Neural progenitor cell (in vitro differentiated cells): ENCODE results near the gene MFRP. TPM values are rescaled to one million over a fixed set of nuclear protein-coding genes. Genes with fewer than 3 reads are reported as not detected.

Source experiments
- DNase-seq: peaks from one replicate; pipeline ENCODE4 v3.0.0-alpha.2; 2016; ENCODE audit warnings: low spot score
- H2AFZ ChIP-seq: fragments of 200-600 bp; sonication (generic); replicated peaks from 2 replicates; pipeline ENCODE4 v1.6.1; 2016; ENCODE audit warnings: antibody characterized with exemption
- H3F3A ChIP-seq: fragments of 200-600 bp; sonication (generic); 2 replicates; pipeline ENCODE4 v1.6.1; 2016; ENCODE audit warnings: antibody characterized with exemption, low read depth
- H3K27ac ChIP-seq: fragments of 200-600 bp; sonication (generic); 2 replicates; pipeline ENCODE4 v1.5.1; 2016; ENCODE audit warnings: mild to moderate bottlenecking
- H3K27me3 ChIP-seq: fragments of 200-600 bp; sonication (generic); 2 replicates; pipeline ENCODE4 v1.6.1; 2016; ENCODE audit warnings: mild to moderate bottlenecking, moderate library complexity
- H3K36me3 ChIP-seq: fragments of 200-600 bp; sonication (generic); 2 replicates; pipeline ENCODE4 v1.5.1; 2016
- H3K4me1 ChIP-seq: fragments of 200-600 bp; sonication (generic); 2 replicates; pipeline ENCODE4 v1.6.1; 2016; ENCODE audit warnings: mixed run types
- H3K4me2 ChIP-seq: fragments of 200-600 bp; sonication (generic); 2 replicates; pipeline ENCODE4 v1.6.1; 2016
- H3K4me3 ChIP-seq: fragments of 200-600 bp; sonication (generic); 2 replicates; pipeline ENCODE4 v1.5.1; 2016
- H3K79me2 ChIP-seq: fragments of 200-600 bp; sonication (generic); 2 replicates; pipeline ENCODE4 v1.6.1; 2016; ENCODE audit warnings: low read depth
- H3K9ac ChIP-seq: fragments of 200-600 bp; sonication (generic); 2 replicates; pipeline ENCODE4 v1.6.1; 2016
- H3K9me3 ChIP-seq: fragments of 200-600 bp; sonication (generic); 2 replicates; pipeline ENCODE4 v1.5.1; 2016; ENCODE audit warnings: low read depth
- H4K20me1 ChIP-seq: fragments of 200-600 bp; sonication (generic); 2 replicates; pipeline ENCODE4 v1.6.1; 2016; ENCODE audit warnings: low read depth
- H3K27ac Mint-ChIP-seq: 3 replicates; pipeline ENCODE4 v1.8.0; 2021; ENCODE audit warnings: mixed read lengths
- H3K27me3 Mint-ChIP-seq: 2 replicates; pipeline ENCODE4 v1.8.0; 2022; ENCODE audit warnings: low read depth, mild to moderate bottlenecking, inconsistent platforms, moderate library complexity, mixed read lengths; ENCODE audit not compliant: insufficient read depth
- H3K36me3 Mint-ChIP-seq: 3 replicates; pipeline ENCODE4 v1.8.0; 2021; ENCODE audit warnings: mixed read lengths
- H3K4me1 Mint-ChIP-seq: 3 replicates; pipeline ENCODE4 v1.8.0; 2021; ENCODE audit warnings: mixed read lengths
- H3K4me3 Mint-ChIP-seq: 3 replicates; pipeline ENCODE4 v1.8.0; 2021; ENCODE audit warnings: mild to moderate bottlenecking, moderate library complexity, mixed read lengths
- H3K9me3 Mint-ChIP-seq: 3 replicates; pipeline ENCODE4 v1.8.0; 2020; ENCODE audit warnings: mixed read lengths
- CTCF ChIP-seq: fragments of 200-600 bp; sonication (generic); IDR thresholded peaks from 2 replicates; pipeline ENCODE4 v1.5.1; 2017; ENCODE audit warnings: antibody characterized with exemption, mild to moderate bottlenecking
- EZH2 ChIP-seq: fragments of 200-600 bp; sonication (generic); IDR thresholded peaks from 2 replicates; pipeline ENCODE4 v1.6.1; 2017; ENCODE audit warnings: antibody characterized with exemption, mild to moderate bottlenecking, moderate library complexity
- EZH2phosphoT487 ChIP-seq: fragments of 200-600 bp; sonication (generic); IDR thresholded peaks from 2 replicates; pipeline ENCODE4 v1.6.1; 2017; ENCODE audit warnings: antibody characterized with exemption
- total RNA-seq: library from RNA; depleted of rRNA; stranded (reverse); fragments of >200 nt; gene quantifications from 2 replicates; pipeline ENCODE4 v1.2.3, GENCODE V29; 2015; ENCODE audit warnings: low replicate concordance

The MFRP gene
- total RNA-seq, 1 donor from 2014 or later, result not detected

- DNase-seq, result peak; percentile 70
- Histone ChIP-seq H3K79me2 (no peaks in the 10 kb centered on the region), H4K20me1 (peaks cover 6% of the 10 kb centered on the region), H2AFZ (no peak overlapping the region), H3K9me3 (no peaks in the 10 kb centered on the region), H3K27ac (no peak overlapping the region), H3F3A (peaks cover 58% of the 10 kb centered on the region), H3K4me3 (no peak overlapping the region), H3K36me3 (no peaks in the 10 kb centered on the region), H3K27me3 (no peaks in the 10 kb centered on the region), H3K4me1 (peaks cover 71% of the 10 kb centered on the region), H3K4me2 (peak overlapping the region; percentile 64), H3K9ac (no peak overlapping the region)
- Mint-ChIP-seq H3K4me3 (peak overlapping the region; percentile 63), H3K36me3 (no peaks in the 10 kb centered on the region), H3K9me3 (no peaks in the 10 kb centered on the region), H3K27me3 (peaks cover 11% of the 10 kb centered on the region), H3K27ac (peak overlapping the region; percentile 60), H3K4me1 (peaks cover 59% of the 10 kb centered on the region)
- no peak for TF ChIP-seq EZH2
- no peak for TF ChIP-seq CTCF
- no peak for TF ChIP-seq EZH2phosphoT487
Observed at GRCh38 chr11:119376197-119376847, 29.8 kb upstream of the MFRP start.

GRCh38 chr11:119375337-119376196, 29.1 kb upstream of the MFRP start:
- Mint-ChIP-seq H3K36me3 (no peaks in the 10 kb centered on the region), H3K4me3 (no peak overlapping the region), H3K27me3 (peaks cover 10% of the 10 kb centered on the region), H3K27ac (peak overlapping the region; percentile 60), H3K9me3 (no peaks in the 10 kb centered on the region), H3K4me1 (peaks cover 58% of the 10 kb centered on the region)
- Histone ChIP-seq H3K4me1 (peaks cover 72% of the 10 kb centered on the region), H3K27ac (no peak overlapping the region), H3K27me3 (no peaks in the 10 kb centered on the region), H3K36me3 (no peaks in the 10 kb centered on the region), H3K4me2 (peak overlapping the region; percentile 64), H4K20me1 (peaks cover 6% of the 10 kb centered on the region), H3K9ac (no peak overlapping the region), H3F3A (peaks cover 51% of the 10 kb centered on the region), H2AFZ (no peak overlapping the region), H3K79me2 (no peaks in the 10 kb centered on the region), H3K9me3 (no peaks in the 10 kb centered on the region), H3K4me3 (no peak overlapping the region)
- DNase-seq, result peak; percentile 57
- TF ChIP-seq EZH2phosphoT487 (no peak), EZH2 (no peak), CTCF (no peak)

- H3K4me3 ChIP-seq, result no peak overlapping the region
- H3K9me3 Mint-ChIP-seq, result no peaks in the 10 kb centered on the region
Observed at GRCh38 chr11:119374632-119375336, 28.3 kb upstream of the MFRP start.

More at GRCh38 chr11:119374632-119375336, 28.3 kb upstream of the MFRP start:
- Histone ChIP-seq H4K20me1 (peaks cover 6% of the 10 kb centered on the region), H3K4me2 (peak overlapping the region; percentile 28), H3K9me3 (no peaks in the 10 kb centered on the region), H3K36me3 (no peaks in the 10 kb centered on the region), H3K79me2 (no peaks in the 10 kb centered on the region), H3K27ac (no peak overlapping the region), H3K27me3 (no peaks in the 10 kb centered on the region), H3K4me1 (peaks cover 68% of the 10 kb centered on the region), H3K9ac (no peak overlapping the region), H2AFZ (no peak overlapping the region), H3F3A (peaks cover 51% of the 10 kb centered on the region)
- Mint-ChIP-seq H3K36me3 (no peaks in the 10 kb centered on the region), H3K27ac (no peak overlapping the region), H3K27me3 (peaks cover 15% of the 10 kb centered on the region), H3K4me3 (peak overlapping the region; percentile 18), H3K4me1 (peaks cover 64% of the 10 kb centered on the region)
- TF ChIP-seq EZH2phosphoT487, result no peak
- TF ChIP-seq CTCF, result no peak
- TF ChIP-seq EZH2, result no peak
- DNase-seq, result no peak
